ENCODE measurements around the gene PKNOX2. TPM values are rescaled to one million over a fixed set of nuclear protein-coding genes. Genes with fewer than 3 reads are reported as not detected.

PKNOX2 gene
- total and polyA plus RNA-seq, 2 of the 4 experiments (the other 2 are of a cell fraction): 0.72 to 2.3 TPM

- no peak for TF ChIP-seq NFE2L2 (IDR thresholded peaks at IDR 0.05; ENCODE audit: low read depth, low read length)
- no peak for TF ChIP-seq BHLHE40 (IDR thresholded peaks at IDR 0.05; ENCODE audit: low read depth, low read length)
- TF ChIP-seq RAD21 (IDR thresholded peaks at IDR 0.05; ENCODE audit: low read length): no peak
- TF ChIP-seq ELK1 (IDR thresholded peaks at IDR 0.05; ENCODE audit: borderline replicate concordance, low read depth, low read length): no peak
- no peak for TF ChIP-seq POLR2A (IDR thresholded peaks at IDR 0.05; ENCODE audit: low read depth, low read length)
- no peak for TF ChIP-seq CHD1 (IDR thresholded peaks at IDR 0.05; ENCODE audit: low read depth, low read length)
- no peak for TF ChIP-seq MAFK (IDR thresholded peaks at IDR 0.05; ENCODE audit: low read depth, low read length)
- TF ChIP-seq USF2 (IDR thresholded peaks at IDR 0.05; ENCODE audit: low read depth, low read length): no peak
- no peak for TF ChIP-seq RCOR1 (IDR thresholded peaks at IDR 0.05; ENCODE audit: insufficient replicate concordance, low read length)
- no peak for TF ChIP-seq SMC3 (IDR thresholded peaks at IDR 0.05; ENCODE audit: low read depth, low read length)
- no peak for TF ChIP-seq MXI1 (IDR thresholded peaks at IDR 0.05; ENCODE audit: borderline replicate concordance, low read depth, low read length)
- TF ChIP-seq CEBPB (IDR thresholded peaks at IDR 0.05; ENCODE audit: low read depth, low read length): no peak
- no peak overlapping the region for H2AK5ac ChIP-seq (ENCODE audit: low read depth, low read length)
- H3K4me3 ChIP-seq (ENCODE audit: insufficient read depth, low read depth, low read length): no peak overlapping the region
- POLR2A ChIA-PET (ENCODE audit: unreplicated experiment): no interaction called here
- no peak overlapping the region for H2BK15ac ChIP-seq (ENCODE audit: low read depth, low read length)
- H2BK20ac ChIP-seq (ENCODE audit: low read depth, low read length): no peak overlapping the region
- no peaks in the 10 kb centered on the region for H3K36me3 ChIP-seq (ENCODE audit: control insufficient read depth, insufficient read depth, low read length)
- intact Hi-C loops (cut with micrococcal nuclease) (no loop called here), in situ Hi-C loops (cut with MboI; ENCODE audit: low sequenced_read_pairs) (loop anchor here (25.0 kb wide), 1 partner anchor 751 kb away; the partner anchor contains the start of genes SIAE and SPA17), dilution Hi-C loops (cut with HindIII; ENCODE audit: low sequenced_read_pairs, unreplicated experiment) (no loop called here)
- no peak overlapping the region for H3K9ac ChIP-seq (ENCODE audit: low read depth, low read length)
- DNase-seq: no peak
- H4K8ac ChIP-seq (ENCODE audit: low read depth in 2 of 2, low read length in 2 of 2): no peak overlapping the region
- BruUV-seq (replicated peaks): no TSS peak
- no peaks in the 10 kb centered on the region for H4K20me1 ChIP-seq (ENCODE audit: insufficient read depth, low read length)
- H2AK9ac ChIP-seq (replicated peaks; ENCODE audit: low read depth, low read length, poor library complexity): no peak overlapping the region
- H3K14ac ChIP-seq (replicated peaks; ENCODE audit: low read depth, low read length): no peak overlapping the region
- H2AFZ ChIP-seq (replicated peaks; ENCODE audit: low read length, poor library complexity): no peak overlapping the region
- no peak overlapping the region for H4K91ac ChIP-seq (ENCODE audit: insufficient read depth, low read depth, low read length)
- H3K23ac ChIP-seq (ENCODE audit: low read depth, low read length): no peak overlapping the region
- no peak for ATAC-seq (ENCODE audit: low read depth)
- H3K4me2 ChIP-seq (ENCODE audit: low read depth, low read length): no peak overlapping the region
- H3K4me1 ChIP-seq (ENCODE audit: control insufficient read depth, insufficient read depth, low read length): no peaks in the 10 kb centered on the region
- H2BK5ac ChIP-seq (ENCODE audit: low read depth, low read length, poor library complexity, severe bottlenecking): no peak overlapping the region
- no peaks in the 10 kb centered on the region for H3K9me3 ChIP-seq (ENCODE audit: control insufficient read depth, insufficient read depth, low read length)
- no peaks in the 10 kb centered on the region for H3K79me1 ChIP-seq (ENCODE audit: low read depth in 1 of 2, low read length in 2 of 2)
- WGBS, 2 experiments (ENCODE audit: extremely low coverage in 2 of 2, insufficient read length in 1 of 2): 100% methylated on average over 3 of the region's 7 CpGs; no CpG with 5 or more reads in 1 of the 2 experiments
- no peak overlapping the region for H3K27ac ChIP-seq (ENCODE audit: insufficient read depth, low read length)
- CTCF ChIA-PET: no interaction called here
- H3K9me1 ChIP-seq (ENCODE audit: insufficient read depth, low read length): no peaks in the 10 kb centered on the region; the same call in 1 of the 2 replicates
- no peak overlapping the region for H4K5ac ChIP-seq (ENCODE audit: low read depth, low read length)
- no peak overlapping the region for H3K18ac ChIP-seq (ENCODE audit: low read depth, low read length)
- H2BK120ac ChIP-seq (ENCODE audit: low read depth, low read length): no peak overlapping the region
- no peak overlapping the region for H3K4ac ChIP-seq (ENCODE audit: low read depth, low read length)
- no peak overlapping the region for H3K56ac ChIP-seq (ENCODE audit: extremely low read depth, insufficient read depth, low read length)
- H3K27me3 ChIP-seq (ENCODE audit: control insufficient read depth, insufficient read depth, low read length): peaks cover 13% of the 10 kb centered on the region; the same call in 1 of the 2 replicates
Observed at GRCh38 chr11:125413226-125413625, 248.7 kb downstream of the PKNOX2 start.

Data from IMR-90 (cell line).